H9 (cell line): ENCODE data around the gene PRRC2B. TPM values are rescaled to one million over a fixed set of nuclear protein-coding genes. Genes with fewer than 3 reads are reported as not detected.

Experiments
- DNase-seq: peaks from one replicate; pipeline ENCODE4 v3.0.0-alpha.2; 2017
- H2AFZ ChIP-seq: one replicate; pipeline ENCODE4 v1.6.1; 2013; ENCODE audit warnings: mild to moderate bottlenecking, low read length, control low read depth, moderate library complexity
- H2AK5ac ChIP-seq: 2 replicates; pipeline ENCODE4 v1.6.1; 2013; ENCODE audit warnings: low read length, control low read depth, mixed read lengths; ENCODE audit not compliant: insufficient read length
- H2BK120ac ChIP-seq: one replicate; pipeline ENCODE4 v1.6.1; 2013; ENCODE audit warnings: low read depth, mild to moderate bottlenecking, low read length, control low read depth, inconsistent platforms; ENCODE audit not compliant: poor library complexity, severe bottlenecking
- H2BK12ac ChIP-seq: 2 replicates; pipeline ENCODE4 v1.6.1; 2013; ENCODE audit warnings: low read length, control low read depth, mixed read lengths, low read depth; ENCODE audit not compliant: insufficient read length
- H2BK15ac ChIP-seq: 2 replicates; pipeline ENCODE4 v1.6.1; 2013; ENCODE audit warnings: low read depth, low read length, control low read depth
- H2BK20ac ChIP-seq: one replicate; pipeline ENCODE4 v1.6.1; 2013; ENCODE audit warnings: low read depth, mild to moderate bottlenecking, low read length, control low read depth, inconsistent platforms; ENCODE audit not compliant: poor library complexity, severe bottlenecking
- H2BK5ac ChIP-seq: 2 replicates; pipeline ENCODE4 v1.6.1; 2013; ENCODE audit warnings: low read length, control low read depth, mixed read lengths; ENCODE audit not compliant: insufficient read length
- H3K14ac ChIP-seq: 2 replicates; pipeline ENCODE4 v1.6.1; 2013; ENCODE audit warnings: low read length, control low read depth; ENCODE audit not compliant: insufficient read depth
- H3K18ac ChIP-seq: 2 replicates; pipeline ENCODE4 v1.6.1; 2013; ENCODE audit warnings: low read depth, mild to moderate bottlenecking, mixed read lengths, low read length, control low read depth; ENCODE audit not compliant: insufficient read length
- H3K23ac ChIP-seq: 2 replicates; pipeline ENCODE4 v1.6.1; 2013; ENCODE audit warnings: low read length, control low read depth, mixed read lengths, low read depth; ENCODE audit not compliant: insufficient read length
- H3K23me2 ChIP-seq: 2 replicates; pipeline ENCODE4 v1.6.1; 2013; ENCODE audit warnings: low read depth, mild to moderate bottlenecking, mixed read lengths, low read length, control low read depth; ENCODE audit not compliant: insufficient read length, poor library complexity, severe bottlenecking
- H3K27ac ChIP-seq: 2 replicates; pipeline ENCODE4 v1.5.1; 2013; ENCODE audit warnings: low read length, control low read depth, mixed read lengths, low read depth; ENCODE audit not compliant: insufficient read length
- H3K27me3 ChIP-seq: 2 replicates; pipeline ENCODE4 v1.6.1; 2013; ENCODE audit warnings: low read length, control low read depth, inconsistent platforms; ENCODE audit not compliant: insufficient read depth
- H3K4ac ChIP-seq: 2 replicates; pipeline ENCODE4 v1.6.1; 2013; ENCODE audit warnings: low read depth, mild to moderate bottlenecking, control low read depth, inconsistent platforms, low read length, moderate library complexity
- H3K4me1 ChIP-seq: 2 replicates; pipeline ENCODE4 v1.6.1; 2013; ENCODE audit warnings: low read length, control low read depth, inconsistent platforms; ENCODE audit not compliant: insufficient read depth
- H3K4me2 ChIP-seq: 2 replicates; pipeline ENCODE4 v1.6.1; 2013; ENCODE audit warnings: low read length, control low read depth, mixed read lengths; ENCODE audit not compliant: insufficient read length, insufficient read depth
- H3K56ac ChIP-seq: 2 replicates; pipeline ENCODE4 v1.6.1; 2013; ENCODE audit warnings: low read depth, mild to moderate bottlenecking, mixed read lengths, low read length, control low read depth; ENCODE audit not compliant: insufficient read length
- H3K79me1 ChIP-seq: 2 replicates; pipeline ENCODE4 v1.6.1; 2013; ENCODE audit warnings: low read depth, mild to moderate bottlenecking, moderate library complexity, low read length, control low read depth, inconsistent platforms; ENCODE audit not compliant: insufficient read depth, poor library complexity, severe bottlenecking
- H3K79me2 ChIP-seq: 2 replicates; pipeline ENCODE4 v1.6.1; 2013; ENCODE audit warnings: low read length, control low read depth, inconsistent platforms; ENCODE audit not compliant: insufficient read depth
- H3K9ac ChIP-seq: 2 replicates; pipeline ENCODE4 v1.6.1; 2013; ENCODE audit warnings: low read length, control low read depth, mixed read lengths; ENCODE audit not compliant: insufficient read length; ENCODE audit errors: extremely low read depth
- H3K9me3 ChIP-seq: one replicate; pipeline ENCODE4 v1.6.1; 2013; ENCODE audit warnings: low read depth, low read length, inconsistent platforms; ENCODE audit not compliant: control insufficient read depth
- H3T11ph ChIP-seq: one replicate; pipeline ENCODE4 v1.6.1; 2013; ENCODE audit warnings: mild to moderate bottlenecking, low read length, control low read depth, inconsistent platforms
- H4K20me1 ChIP-seq: one replicate; pipeline ENCODE4 v1.6.1; 2013; ENCODE audit not compliant: control insufficient read depth, insufficient read length, insufficient read depth
- H4K5ac ChIP-seq: 2 replicates; pipeline ENCODE4 v1.6.1; 2013; ENCODE audit warnings: low read depth, mild to moderate bottlenecking, mixed read lengths, low read length, control low read depth; ENCODE audit not compliant: insufficient read length
- H4K8ac ChIP-seq: replicated peaks from 2 replicates; pipeline ENCODE4 v1.6.1; 2013; ENCODE audit warnings: low read length, control low read depth, mixed read lengths, low read depth; ENCODE audit not compliant: insufficient read length
- H4K91ac ChIP-seq: 2 replicates; pipeline ENCODE4 v1.6.1; 2013; ENCODE audit warnings: low read depth, mild to moderate bottlenecking, moderate library complexity, mixed read lengths, low read length, control low read depth; ENCODE audit not compliant: insufficient read length
- H3K27ac Mint-ChIP-seq, 3 experiments: 2 replicates in 2 of 3; 3 replicates in 1 of 3; pipeline ENCODE4 v1.8.0; 2020 to 2021; ENCODE audit warnings: mixed read lengths in 3 of 3, mild to moderate bottlenecking in 1 of 3, moderate library complexity in 1 of 3
- H3K27me3 Mint-ChIP-seq: 2 replicates; pipeline ENCODE4 v1.8.0; 2021; ENCODE audit warnings: low read depth, mild to moderate bottlenecking, moderate library complexity, mixed read lengths
- H3K36me3 Mint-ChIP-seq, 3 experiments: 2 replicates in 2 of 3; 3 replicates in 1 of 3; pipeline ENCODE4 v1.8.0; 2020 to 2021; ENCODE audit warnings: low read depth in 3 of 3, mixed read lengths in 3 of 3; ENCODE audit not compliant: insufficient read depth in 1 of 3
- H3K4me1 Mint-ChIP-seq, 2 experiments: 2 replicates each; pipeline ENCODE4 v1.8.0; 2020; ENCODE audit warnings: mixed read lengths in 2 of 2
- H3K4me3 Mint-ChIP-seq, 2 experiments: 2 replicates in 1 of 2; 3 replicates in 1 of 2; pipeline ENCODE4 v1.8.0; 2020 to 2021; ENCODE audit warnings: mild to moderate bottlenecking in 2 of 2, mixed read lengths in 2 of 2, moderate library complexity in 1 of 2
- H3K9me3 Mint-ChIP-seq, 2 experiments: 2 replicates in 1 of 2; 3 replicates in 1 of 2; pipeline ENCODE4 v1.8.0; 2020; ENCODE audit warnings: mild to moderate bottlenecking in 2 of 2, mixed read lengths in 2 of 2, moderate library complexity in 1 of 2
- CTCF ChIP-seq: fragments of 200-600 bp; sonication (generic); conservative IDR thresholded peaks from 3 replicates; pipeline ENCODE4 v1.8.0; 2021; ENCODE audit warnings: antibody characterized with exemption, mild to moderate bottlenecking
- WGBS: extraction: QIAGEN DNeasy Blood & Tissue Kit; methylation state at CpG from one replicate; pipeline ENCODE4 v1.1.7; 2013; ENCODE audit warnings: missing lambda C conversion rate, low lambda C conversion rate, mixed read lengths; ENCODE audit not compliant: insufficient read length; ENCODE audit errors: extremely low coverage; 5-methylcytosine and 5-hydroxymethylcytosine counted together
- total RNA-seq: library from RNA; stranded (reverse); gene quantifications from 2 replicates; pipeline ENCODE4 v1.2.1, GENCODE V29; 2021

The PRRC2B gene
- total RNA-seq, 1 experiment from 2014 or later = 251 TPM

- H2BK5ac ChIP-seq = no peak overlapping the region
- Mint-ChIP-seq H3K36me3 (peaks cover 42 to 72% (median 55%) of the 10 kb centered on the region in 3 experiments; a peak in 6 of 7 replicates), H3K9me3 (no peaks in the 10 kb centered on the region), H3K27ac (no peak overlapping the region), H3K27me3 (no peaks in the 10 kb centered on the region), H3K4me1 (no peaks in the 10 kb centered on the region), H3K4me3 (no peak overlapping the region)
- no peak for TF ChIP-seq CTCF
- H3K9me3 ChIP-seq = no peaks in the 10 kb centered on the region
- H3K4me1 ChIP-seq = no peaks in the 10 kb centered on the region
- H2BK20ac ChIP-seq = no peak overlapping the region
- H2BK12ac ChIP-seq = no peak overlapping the region
- H3K27ac ChIP-seq = no peak overlapping the region
- no peak overlapping the region for H2AFZ ChIP-seq
- H3K79me2 ChIP-seq = no peaks in the 10 kb centered on the region
- no peak overlapping the region for H3K4ac ChIP-seq
- H3K18ac ChIP-seq = no peak overlapping the region
- no peak overlapping the region for H3K9ac ChIP-seq
- H3K14ac ChIP-seq = no peak overlapping the region
- H2BK120ac ChIP-seq = no peak overlapping the region
- H3T11ph ChIP-seq = no peak overlapping the region
- no peak overlapping the region for H2BK15ac ChIP-seq
- H3K56ac ChIP-seq = no peak overlapping the region
- H4K91ac ChIP-seq = no peak overlapping the region
- DNase-seq = no peak
- H3K79me1 ChIP-seq = no peaks in the 10 kb centered on the region
- no peaks in the 10 kb centered on the region for H4K20me1 ChIP-seq
- H3K23ac ChIP-seq = no peak overlapping the region
- WGBS = no CpG with 5 or more reads among the region's 11 CpGs
- H2AK5ac ChIP-seq = no peak overlapping the region
- H4K8ac ChIP-seq = no peak overlapping the region
- no peaks in the 10 kb centered on the region for H3K27me3 ChIP-seq
- H3K4me2 ChIP-seq = no peak overlapping the region
- no peaks in the 10 kb centered on the region for H3K23me2 ChIP-seq
- H4K5ac ChIP-seq = no peak overlapping the region
These were observed 123.9 kb downstream of the PRRC2B start for GRCh38 chr9:131517761-131518190.
